Gastroesophageal sphincter (tissue), 3 donors: ENCODE data around the gene NIPAL1.

Experiments
- CTCF ChIP-seq, 4 experiments: fragments of 200-600 bp in 2 of 4; fragments of 450-650 bp in 2 of 4; sonication (generic) in 1 of 4; IDR thresholded peaks; one replicate each; pipeline ENCODE4 v1.5.1; 2017 to 2019; ENCODE audit warnings: antibody characterized with exemption in 4 of 4, mild to moderate bottlenecking in 2 of 4, moderate library complexity in 2 of 4
- POLR2A ChIP-seq, 2 donors: fragments of 450-650 bp; IDR thresholded peaks; one replicate each; pipeline ENCODE4 v1.6.1; 2017; ENCODE audit warnings: antibody characterized with exemption in 2 of 2, mild to moderate bottlenecking in 2 of 2, moderate library complexity in 1 of 2
- POLR2AphosphoS5 ChIP-seq: sonication (generic); formaldehyde crosslinking; IDR thresholded peaks from one replicate; pipeline ENCODE4 v1.6.1; 2017; ENCODE audit warnings: antibody characterized with exemption

- TF ChIP-seq CTCF (IDR thresholded peaks at IDR 0.05) (no peak), POLR2AphosphoS5 (no peak), POLR2A (IDR thresholded peaks at IDR 0.05) (no peak)
These were observed 47.7 kb upstream of the NIPAL1 start for GRCh38 chr4:47968847-47969246.
